SH-SY5Y (cell line): ENCODE results near the gene GABRA4.

Experiments used
- GATA2 ChIP-seq: IDR thresholded peaks from 2 replicates; pipeline ENCODE4 v1.6.1; 2011; ENCODE audit warnings: mild to moderate bottlenecking, low read depth, low read length
- GATA3 ChIP-seq: IDR thresholded peaks from 2 replicates; pipeline ENCODE4 v1.6.1; 2011; ENCODE audit warnings: low read depth, mild to moderate bottlenecking, low read length, moderate library complexity

- no peak for TF ChIP-seq GATA2
- no peak for TF ChIP-seq GATA3
These were observed 48.3 kb downstream of the GABRA4 start for GRCh38 chr4:46945062-46945461.
